GM18520 (cell line): ENCODE measurements around the gene CMTM5.
"Not testable (repeated sequence)": the region's sequence is repeated elsewhere in the genome, so short reads cannot be mapped to it uniquely, and the experiment has no call there.

ENCODE experiments used
- ATAC-seq: cut with Tn5 transposase; IDR thresholded peaks from one replicate; pipeline ENCODE4 v1.9.1; 2021; ENCODE audit not compliant: unreplicated experiment

The CMTM5 gene

DNA sequence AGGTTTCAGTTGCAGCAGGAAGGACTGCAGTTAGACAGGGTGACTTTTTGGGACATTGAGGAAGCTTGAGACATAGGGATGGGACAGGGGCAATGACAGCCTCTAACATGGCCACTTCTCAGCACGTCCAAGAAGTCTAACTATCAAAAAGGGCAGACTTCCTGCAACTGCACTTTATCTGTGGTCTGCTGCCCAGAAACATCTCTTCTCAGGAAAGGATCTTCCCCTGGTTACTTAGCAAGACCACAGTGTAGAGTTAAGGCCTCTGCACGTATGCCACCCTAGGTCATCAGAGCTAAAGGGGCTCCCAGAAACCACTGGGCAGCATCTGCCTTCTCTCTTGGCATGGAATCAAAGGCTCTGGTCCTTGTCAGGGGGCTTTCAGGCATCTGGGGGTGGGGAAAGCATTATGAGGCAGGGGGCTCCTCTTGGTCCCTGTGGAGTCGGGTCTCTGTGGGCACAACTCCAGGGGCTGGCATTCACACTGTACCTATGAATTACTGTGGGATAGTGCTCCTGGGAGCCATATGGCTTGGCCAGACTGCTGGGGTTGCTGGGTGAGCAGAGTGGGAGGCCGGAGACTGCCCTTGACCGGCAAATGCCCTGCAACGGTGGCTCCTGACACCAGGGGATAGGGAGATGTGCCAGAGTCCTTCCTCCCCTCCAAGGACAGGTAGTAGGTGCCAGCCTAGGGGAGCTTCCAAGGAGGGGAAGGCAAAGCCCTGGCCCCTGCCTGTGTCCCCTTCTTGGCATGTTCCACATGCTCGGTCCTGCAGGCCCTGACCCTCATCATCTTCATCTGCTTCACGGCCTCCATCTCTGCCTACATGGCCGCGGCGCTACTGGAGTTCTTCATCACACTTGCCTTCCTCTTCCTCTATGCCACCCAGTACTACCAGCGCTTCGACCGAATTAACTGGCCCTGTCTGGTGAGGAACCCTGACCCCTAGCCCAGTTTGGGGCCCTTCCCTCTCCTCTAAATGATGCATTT lies 1.0 kb downstream of the CMTM5 start:
- no peak for ATAC-seq

DNA sequence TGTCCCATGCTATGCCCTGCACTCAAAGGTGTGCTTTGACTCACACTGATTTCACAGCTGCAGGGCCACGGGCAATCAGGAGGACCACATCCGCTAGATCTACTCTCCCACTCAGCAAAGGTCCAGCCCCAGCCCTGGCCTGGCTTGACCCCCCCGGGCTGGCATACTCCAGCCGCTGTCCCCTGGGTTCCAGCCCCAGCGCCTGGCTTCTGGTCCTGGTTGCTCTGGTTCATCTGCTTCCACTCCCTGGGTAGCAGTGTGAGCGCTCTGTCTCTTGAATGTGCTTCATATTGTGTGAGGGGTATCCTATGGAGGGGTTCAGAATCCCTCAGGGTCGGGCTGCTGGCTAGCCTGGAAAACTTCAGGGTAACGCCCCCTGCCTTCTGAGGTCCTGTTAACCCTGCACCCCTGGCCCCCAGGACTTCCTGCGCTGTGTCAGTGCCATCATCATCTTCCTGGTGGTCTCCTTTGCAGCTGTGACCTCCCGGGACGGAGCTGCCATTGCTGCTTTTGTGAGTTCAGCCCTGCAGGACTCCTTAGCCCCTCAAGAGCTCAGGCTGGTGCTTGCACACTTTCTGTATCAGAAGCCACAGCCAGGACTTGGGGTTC lies 1.9 kb downstream of the CMTM5 start:
- no peak for ATAC-seq

DNA sequence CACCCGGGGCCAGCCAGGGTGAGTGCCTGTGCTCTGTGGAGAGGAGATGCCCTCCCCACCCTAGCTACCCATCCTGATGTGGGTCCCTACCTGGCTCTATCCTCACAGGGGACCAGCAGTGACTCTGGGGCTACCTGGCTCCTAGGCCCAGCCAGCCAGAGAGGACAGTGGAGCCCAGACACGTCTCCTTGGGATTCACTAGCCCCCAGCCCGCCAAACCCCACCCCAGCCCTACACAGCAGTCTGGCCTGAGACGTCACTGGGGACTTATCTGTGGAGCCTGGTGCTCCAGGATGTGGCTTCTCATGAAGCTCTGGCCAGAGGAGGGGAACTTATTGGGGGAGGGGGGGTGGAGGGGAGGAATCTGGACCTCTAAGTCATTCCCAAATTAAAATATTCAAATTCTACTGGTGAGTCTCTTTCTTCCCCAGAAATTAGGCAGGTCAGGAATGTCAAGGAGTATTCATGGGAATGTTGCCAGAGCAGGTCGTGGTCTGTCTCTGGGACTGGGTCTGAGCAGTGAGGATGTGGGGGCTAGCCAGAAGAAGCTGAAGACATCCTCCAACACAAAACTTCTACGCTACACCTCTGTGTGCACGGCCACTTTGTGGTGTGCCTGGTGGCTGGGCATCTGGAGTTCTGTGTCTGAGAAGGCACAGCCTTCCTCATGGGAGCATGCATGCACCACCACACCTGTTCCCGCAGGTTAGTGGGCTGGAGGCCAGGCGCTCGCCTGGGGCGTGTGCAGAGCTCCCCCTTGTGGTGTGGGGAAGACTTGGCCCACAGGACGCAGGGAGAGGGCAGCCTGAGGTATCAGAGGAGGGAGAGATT lies 2.7 kb downstream of the CMTM5 start:
- ATAC-seq: no peak

DNA sequence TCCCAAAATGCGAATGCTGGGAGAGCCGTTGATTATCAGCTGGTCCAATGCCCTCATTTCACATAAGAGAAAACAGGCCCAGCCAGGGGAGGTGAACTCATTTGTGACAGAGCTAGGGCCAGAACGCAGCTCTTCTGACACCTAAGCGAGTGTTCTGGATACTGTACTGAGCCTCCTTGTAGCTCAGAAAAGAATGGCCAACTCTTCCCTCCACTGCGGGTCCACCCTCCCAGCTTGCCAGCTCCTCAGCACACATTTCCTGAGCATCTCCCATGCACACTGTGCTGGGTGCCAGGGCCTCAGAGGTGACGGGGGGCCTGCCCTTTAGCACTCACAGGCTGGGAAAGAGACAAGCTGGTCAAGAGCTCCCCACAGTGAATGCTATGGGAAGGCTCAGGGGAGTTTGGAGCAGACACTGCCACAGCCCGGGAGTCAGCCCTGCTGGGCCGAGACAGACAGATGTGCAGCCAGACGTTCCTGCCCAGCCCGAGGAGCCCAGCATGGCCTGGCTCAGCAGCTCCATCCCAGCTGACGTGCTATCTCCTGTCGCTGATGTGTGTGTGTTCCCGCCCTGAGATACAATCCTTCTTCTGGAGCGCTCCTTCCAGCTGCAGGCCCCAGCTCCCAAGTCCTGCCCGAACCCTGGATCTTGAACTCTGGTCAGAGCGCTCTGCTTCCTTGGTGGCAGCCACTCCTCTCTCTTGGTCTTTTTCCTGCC lies 3.5 kb downstream of the CMTM5 start:
- ATAC-seq: no peak

DNA sequence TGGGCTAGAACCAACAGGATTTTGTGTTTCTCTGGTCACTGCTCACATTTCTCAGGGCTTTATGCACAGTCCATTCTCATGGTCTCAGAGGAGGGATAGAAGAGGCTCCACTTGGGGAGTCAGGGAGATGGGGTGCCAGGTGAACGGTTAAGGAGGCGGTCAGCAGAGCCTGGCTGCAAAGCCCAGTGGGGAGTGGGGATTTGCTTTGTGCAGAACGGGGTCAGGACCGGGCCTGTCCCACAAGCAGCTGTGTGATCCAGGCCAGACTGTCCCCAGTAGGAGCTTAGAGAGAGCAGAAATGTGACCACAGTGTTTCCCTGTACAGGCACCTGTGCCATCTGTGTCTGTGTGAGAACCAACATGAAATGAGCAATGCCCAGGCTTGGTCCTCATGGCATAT lies 4.1 kb downstream of the CMTM5 start:
- no peak for ATAC-seq

DNA sequence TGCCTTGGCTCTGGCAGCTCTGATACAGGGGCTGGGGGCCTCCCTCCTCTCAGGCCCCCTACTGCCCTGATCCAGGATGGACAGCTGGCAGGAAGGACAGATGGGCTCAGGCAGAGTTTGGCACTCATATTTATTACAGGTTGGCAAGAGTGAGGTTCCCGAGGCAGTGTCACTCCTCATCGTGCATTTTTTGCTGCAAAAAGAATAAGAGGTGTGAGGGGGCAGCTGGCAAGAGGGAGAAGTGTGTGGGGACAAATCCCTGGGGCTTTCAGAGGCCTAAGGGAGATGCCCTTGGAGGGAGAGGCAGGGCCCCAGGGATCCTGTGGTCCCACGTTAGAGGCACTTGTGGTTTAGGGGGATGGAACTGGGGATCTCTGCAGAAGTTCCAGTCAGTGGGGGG lies 5.0 kb downstream of the CMTM5 start:
- no peak for ATAC-seq

DNA sequence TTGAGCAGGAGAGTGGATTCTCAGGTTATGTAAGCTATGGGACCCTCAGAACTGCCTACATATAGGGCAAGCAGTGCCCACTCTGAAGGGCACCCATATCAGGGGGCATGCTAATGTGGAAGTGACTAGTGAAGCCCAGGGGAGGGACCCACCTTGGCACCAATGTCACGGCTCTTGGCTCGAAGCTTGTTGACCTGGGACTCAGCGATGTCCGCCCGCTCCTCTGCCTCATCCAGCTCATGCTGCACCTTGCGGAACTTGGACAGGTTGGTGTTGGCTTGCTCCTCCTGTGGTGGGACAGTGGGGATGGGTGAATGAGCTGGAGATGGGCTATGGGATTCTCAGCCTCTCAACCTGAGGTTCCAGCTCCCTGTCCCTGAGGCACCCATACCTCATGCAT lies 5.4 kb downstream of the CMTM5 start:
- ATAC-seq: no peak

DNA sequence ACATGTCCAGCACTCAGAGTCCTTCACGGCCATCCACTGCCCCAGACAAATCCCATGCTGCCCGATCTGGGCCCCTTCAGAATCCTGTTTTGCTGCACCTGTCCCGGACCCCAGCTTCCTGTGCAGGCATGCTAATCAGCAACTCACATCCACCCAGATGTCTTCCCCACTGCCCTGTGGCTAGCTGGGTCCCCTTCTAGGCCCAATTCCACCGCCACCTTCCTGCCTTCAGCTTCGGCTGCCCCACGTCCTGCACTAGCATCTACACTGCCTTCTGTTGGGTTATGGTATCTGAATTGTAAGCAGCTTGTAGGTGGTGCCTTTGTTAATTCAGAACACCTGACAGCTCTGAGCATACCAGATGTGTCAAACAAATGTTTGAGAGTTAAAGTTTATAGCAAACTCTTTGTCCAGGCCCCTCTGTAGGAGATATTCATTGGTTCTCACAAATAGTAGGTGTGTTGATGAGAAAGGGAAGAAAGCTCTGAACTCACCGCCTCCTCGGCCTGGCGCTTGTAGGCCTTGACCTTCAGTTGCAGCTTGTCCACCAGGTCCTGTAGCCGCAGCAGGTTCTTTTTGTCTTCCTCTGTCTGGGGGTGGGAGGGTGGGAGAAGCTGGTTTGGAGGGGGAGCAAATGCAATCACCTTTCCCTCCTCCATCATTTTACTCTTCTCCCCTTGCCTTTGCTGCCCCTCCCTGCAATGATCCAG lies 6.0 kb downstream of the CMTM5 start:
- no peak for ATAC-seq

DNA sequence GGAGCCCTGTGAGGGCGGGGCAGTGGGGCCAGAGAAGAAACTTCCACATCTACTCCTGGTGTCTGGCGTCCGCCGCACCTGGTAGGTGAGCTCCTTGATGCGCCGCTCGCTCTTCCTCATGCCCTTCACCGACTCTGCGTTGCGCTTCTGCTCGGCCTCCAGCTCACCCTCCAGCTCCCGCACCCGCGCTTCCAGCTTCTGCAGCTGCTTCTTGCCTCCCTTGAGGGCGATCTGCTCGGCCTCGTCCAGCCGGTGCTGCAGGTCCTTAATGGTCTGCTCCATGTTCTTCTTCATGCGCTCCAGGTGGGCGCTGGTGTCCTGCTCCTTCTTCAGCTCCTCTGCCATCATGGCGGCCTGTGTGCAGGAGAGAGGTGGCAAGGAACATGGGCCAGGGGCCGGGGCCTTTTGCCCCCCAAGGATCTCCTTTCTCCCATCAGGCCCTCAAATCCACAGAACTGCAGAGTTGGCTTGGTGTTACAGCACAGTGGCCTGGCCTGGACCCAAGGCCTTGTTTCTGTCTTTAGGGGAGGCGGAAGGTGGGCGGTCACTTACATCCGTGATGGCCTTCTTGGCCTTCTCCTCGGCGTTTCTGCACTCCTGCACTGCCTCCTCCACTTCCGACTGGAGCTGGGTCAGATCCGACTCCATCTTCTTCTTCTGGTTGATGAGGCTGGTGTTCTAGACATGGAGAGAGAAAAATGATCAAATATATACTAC lies 7.7 kb downstream of the CMTM5 start:
- no peak for ATAC-seq

DNA sequence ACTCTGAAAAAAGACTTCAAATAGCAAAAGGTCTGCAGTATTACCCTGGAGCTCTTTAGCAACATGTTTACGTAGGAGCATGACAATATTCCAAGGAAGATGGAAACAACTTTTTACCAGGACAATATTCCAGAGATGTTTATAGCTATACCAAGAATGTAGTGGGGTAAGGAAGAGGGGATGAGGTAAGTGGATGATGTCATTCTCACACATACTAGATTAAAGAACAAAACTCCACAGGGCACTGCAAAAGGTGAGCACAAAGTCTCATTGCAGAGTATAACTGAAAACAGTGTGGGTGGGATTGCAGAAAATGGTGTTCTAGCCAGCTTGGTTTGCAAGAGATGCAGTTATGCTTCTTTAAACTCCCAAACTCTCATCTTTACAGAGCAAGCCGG lies 8.4 kb downstream of the CMTM5 start:
- ATAC-seq: no peak

DNA sequence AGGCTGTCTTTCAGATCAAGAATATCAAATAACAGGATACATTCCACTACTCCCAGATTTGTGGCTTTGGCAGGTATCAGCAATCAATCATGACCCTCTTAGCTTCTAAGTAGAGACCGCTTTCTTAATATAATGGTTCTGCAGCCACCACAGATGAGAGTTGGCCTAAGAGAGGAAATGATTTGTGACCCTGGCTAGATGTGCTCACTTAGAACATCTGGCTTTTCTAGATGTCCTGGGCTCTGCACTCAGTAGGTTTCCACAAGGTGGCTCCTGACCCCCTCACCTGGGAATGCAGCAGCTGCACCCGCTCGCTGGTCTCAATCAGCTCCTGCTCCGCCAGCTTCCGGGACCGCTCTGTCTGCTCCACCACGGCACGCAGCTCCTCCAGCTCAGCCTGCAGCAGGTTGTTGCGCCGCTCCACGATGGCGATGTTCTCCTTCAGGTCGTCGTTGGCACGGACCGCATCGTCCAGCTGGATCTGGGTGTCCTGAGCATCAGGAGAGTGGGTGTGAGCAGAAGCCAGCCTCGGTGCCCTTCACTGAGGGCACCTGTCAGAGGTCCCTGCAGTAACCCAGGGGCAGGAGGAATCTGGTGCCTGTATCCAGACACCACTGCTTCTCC lies 8.9 kb downstream of the CMTM5 start:
- no peak for ATAC-seq

DNA sequence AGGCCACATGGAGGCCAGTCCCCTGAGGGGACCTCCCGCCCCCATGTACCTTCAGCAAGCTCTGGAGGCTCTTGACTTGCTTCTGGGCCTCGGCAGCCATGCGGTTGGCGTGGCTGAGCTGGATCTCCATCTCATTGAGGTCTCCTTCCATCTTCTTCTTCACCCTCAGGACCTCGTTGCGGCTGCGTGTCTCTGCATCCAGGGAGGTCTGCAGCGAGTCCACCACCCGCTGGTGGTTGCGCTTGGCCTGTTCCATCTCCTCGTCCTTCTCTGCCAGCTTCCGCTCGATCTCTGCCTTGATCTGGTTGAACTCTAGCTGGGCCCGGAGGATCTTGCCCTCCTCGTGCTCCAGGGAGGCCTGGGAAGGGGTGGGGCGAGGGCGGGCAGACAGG lies 9.4 kb downstream of the CMTM5 start:
- ATAC-seq: not testable (repeated sequence)

DNA sequence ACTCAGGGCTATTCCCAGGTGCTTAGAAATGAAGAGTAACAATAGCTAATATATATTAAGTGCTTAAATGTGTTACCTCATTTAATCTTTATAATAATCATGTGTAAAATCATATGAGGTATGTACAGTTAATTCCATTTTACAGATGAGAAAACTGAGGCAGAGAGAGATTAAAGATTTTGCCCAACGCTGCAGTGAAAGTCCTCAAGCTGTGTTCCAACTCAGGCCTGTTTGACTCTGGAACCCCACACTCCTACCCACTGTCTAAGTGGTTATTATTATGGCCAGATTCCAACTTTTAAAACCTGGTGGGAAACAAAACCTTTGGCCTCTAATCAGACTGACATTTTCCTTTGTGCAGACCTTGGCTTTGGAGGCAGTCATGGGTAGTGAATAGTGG lies 10.2 kb downstream of the CMTM5 start:
- no peak for ATAC-seq

DNA sequence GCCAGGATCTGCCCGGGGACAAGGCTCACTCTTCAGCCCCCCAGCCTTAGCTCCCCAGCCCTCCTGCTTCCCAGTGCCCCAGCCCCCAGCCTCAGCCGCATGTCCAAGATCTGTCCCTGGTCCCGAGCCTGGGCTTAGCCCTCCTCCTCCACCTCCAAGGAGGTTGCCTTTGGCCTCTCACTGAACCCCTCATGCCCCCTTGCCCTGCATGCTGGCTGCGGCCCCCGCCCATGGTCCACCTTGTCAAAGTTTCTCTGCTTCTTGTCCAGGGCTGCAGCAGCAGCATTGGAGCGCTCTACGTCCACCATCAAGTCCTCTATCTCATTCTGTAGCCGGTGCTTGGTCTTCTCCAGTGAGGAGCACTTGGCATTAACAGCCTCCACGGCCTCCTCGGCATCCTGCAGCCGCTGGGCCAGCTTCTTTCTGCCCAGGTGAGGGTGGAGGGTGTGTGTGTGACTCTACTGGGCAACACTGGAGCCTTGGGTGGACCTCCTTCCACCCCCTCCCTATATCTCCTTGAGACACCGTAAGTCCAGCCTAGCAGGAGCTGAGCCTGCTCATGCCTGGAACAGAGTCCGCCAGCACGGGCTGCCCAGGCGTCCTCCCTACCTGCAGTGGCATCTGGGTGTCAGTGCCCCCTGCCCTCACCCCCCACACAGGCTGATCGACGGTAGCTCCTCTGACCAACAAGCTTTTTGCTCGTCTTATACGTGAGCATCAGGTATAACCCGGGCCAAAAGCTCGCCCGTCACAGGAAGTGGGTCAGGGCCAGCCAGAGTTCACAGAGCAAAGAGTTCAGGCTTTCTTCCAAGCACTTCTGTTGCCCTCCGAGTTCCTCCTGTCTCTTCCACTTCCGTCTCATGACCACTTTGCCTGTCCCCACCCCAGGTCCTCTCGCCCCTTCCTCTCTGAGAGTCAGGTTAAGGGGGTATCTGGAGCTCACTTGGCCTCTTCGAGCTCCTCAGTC lies 11.4 kb downstream of the CMTM5 start:
- no peak for ATAC-seq

DNA sequence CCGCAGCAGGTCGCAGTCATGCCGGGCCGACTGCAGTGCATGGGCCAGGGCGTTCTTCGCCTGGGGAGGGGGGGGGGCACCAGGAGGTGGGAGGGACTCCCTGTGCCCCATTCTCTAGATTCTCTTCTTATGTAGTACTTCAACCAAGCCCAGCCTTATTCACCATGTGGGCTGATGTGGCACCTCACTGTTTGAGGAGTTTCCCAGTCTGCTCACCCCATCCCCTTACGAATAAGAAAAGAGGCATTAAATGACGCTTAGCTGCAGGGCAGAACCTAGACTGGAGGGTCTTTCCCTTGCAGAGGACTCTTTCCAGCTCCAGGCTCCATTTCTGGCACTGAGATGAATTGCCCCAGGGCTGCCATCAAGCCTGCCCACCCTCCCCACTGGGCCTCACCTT lies 12.2 kb downstream of the CMTM5 start:
- ATAC-seq: no peak

DNA sequence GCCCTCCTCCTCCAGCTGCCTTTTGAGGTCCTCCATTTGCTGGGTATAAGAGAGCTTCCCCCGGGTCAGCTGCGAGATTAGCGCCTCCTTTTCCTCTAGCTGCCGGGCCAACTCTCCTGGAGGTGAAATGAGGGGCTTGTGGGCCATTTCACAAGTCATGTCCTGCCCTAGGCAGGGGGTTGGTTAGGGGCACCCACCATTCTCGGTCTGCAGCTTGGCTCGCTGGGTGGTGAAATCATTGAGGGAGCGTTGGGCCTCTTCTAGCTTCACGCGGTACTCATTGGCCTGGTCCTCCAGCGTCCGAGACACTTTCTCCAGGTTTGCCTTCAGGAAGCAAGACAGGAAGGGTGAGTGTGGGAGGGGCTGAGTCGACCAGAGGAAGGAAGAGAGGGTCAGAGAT lies 12.6 kb downstream of the CMTM5 start:
- no peak for ATAC-seq

DNA sequence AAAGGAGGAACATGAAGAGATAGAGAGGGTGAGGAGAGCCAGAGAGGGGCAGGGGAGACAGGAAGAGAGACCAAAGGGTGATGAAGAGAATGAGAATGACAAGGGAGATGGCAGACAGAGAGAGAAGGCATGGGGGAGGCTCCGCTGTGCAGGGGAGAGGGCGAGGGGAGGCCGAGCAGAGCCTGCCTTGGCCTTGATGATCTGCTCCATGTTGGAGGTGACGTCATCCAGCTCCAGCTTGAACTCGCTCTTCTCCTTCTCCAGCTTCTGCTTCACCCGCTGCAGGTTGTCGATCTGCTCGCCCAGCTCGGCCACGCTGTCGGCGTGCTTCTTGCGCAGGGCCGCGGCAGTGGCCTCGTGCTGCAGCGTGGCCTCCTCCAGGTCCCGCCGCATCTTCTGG lies 13.0 kb downstream of the CMTM5 start:
- not testable (repeated sequence) for ATAC-seq

DNA sequence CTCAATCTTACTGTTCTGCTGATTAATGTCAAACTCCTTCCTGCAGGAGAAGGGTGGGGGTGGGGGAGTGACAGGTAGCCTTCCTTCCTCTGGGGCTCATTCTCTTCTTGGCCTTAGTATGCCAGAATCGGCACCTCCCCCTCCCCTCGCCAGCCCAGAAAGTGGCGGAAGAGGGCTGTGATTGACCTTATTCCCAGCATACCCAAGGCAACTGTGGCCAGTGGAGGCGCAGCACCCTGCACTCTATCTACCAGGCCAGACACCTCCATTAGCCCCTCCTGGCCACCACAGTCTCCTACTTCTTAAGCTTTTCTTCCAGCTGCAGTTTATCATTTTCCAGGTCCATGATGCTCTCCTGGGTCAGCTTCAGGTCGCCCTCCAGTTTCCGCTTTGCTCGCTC lies 15.8 kb downstream of the CMTM5 start:
- ATAC-seq: no peak
